KOPT-K1 (cell line): ENCODE results near the gene ITPR3.

ENCODE experiments used
- H3K27ac ChIP-seq: fragments of 200-600 bp; sonication (generic); 2 replicates; pipeline ENCODE4 v1.5.1; 2016; ENCODE audit warnings: antibody characterized with exemption, mild to moderate bottlenecking, low read depth, low read length; ENCODE audit not compliant: poor library complexity, severe bottlenecking
- H3K36me3 ChIP-seq: fragments of 200-600 bp; sonication (generic); 2 replicates; pipeline ENCODE4 v1.5.1; 2017; ENCODE audit warnings: antibody characterized with exemption, mild to moderate bottlenecking, low read length, moderate library complexity; ENCODE audit not compliant: insufficient read depth
- H3K9me3 ChIP-seq: fragments of 200-600 bp; sonication (generic); 2 replicates; pipeline ENCODE4 v1.5.1; 2017; ENCODE audit warnings: antibody characterized with exemption, low read length, mild to moderate bottlenecking; ENCODE audit not compliant: insufficient read depth, poor library complexity, severe bottlenecking

The ITPR3 gene

GRCh38 chr6:33732385-33732784 is 111.3 kb downstream of the ITPR3 start:
- Histone ChIP-seq H3K9me3 (no peaks in the 10 kb centered on the region), H3K27ac (no peak overlapping the region), H3K36me3 (no peaks in the 10 kb centered on the region)

GRCh38 chr6:33732817-33733708 is 111.9 kb downstream of the ITPR3 start:
- H3K9me3 ChIP-seq = no peaks in the 10 kb centered on the region
- no peak overlapping the region for H3K27ac ChIP-seq
- H3K36me3 ChIP-seq = no peaks in the 10 kb centered on the region

DNA sequence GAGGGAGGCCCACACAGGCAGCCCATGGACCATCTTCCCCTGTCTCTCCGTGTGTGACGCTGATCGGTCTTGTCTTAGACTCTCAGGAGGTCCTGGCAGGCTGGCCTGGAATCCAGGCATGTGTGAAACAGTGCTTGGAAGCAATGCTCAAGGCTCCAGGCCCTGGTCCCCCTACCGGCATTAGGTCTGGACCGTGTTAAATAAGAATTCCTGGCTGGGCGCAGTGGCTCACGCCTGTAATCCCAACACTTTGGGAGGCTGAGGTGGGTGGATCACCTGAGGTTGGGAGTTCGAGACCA is 112.5 kb downstream of the ITPR3 start:
- no peak overlapping the region for H3K27ac ChIP-seq
- H3K9me3 ChIP-seq = no peaks in the 10 kb centered on the region
- no peaks in the 10 kb centered on the region for H3K36me3 ChIP-seq

- Histone ChIP-seq H3K9me3 (no peaks in the 10 kb centered on the region), H3K36me3 (no peaks in the 10 kb centered on the region), H3K27ac (no peak overlapping the region)
Measured at GRCh38 chr6:33735216-33735615, 114.1 kb downstream of the ITPR3 start.

DNA sequence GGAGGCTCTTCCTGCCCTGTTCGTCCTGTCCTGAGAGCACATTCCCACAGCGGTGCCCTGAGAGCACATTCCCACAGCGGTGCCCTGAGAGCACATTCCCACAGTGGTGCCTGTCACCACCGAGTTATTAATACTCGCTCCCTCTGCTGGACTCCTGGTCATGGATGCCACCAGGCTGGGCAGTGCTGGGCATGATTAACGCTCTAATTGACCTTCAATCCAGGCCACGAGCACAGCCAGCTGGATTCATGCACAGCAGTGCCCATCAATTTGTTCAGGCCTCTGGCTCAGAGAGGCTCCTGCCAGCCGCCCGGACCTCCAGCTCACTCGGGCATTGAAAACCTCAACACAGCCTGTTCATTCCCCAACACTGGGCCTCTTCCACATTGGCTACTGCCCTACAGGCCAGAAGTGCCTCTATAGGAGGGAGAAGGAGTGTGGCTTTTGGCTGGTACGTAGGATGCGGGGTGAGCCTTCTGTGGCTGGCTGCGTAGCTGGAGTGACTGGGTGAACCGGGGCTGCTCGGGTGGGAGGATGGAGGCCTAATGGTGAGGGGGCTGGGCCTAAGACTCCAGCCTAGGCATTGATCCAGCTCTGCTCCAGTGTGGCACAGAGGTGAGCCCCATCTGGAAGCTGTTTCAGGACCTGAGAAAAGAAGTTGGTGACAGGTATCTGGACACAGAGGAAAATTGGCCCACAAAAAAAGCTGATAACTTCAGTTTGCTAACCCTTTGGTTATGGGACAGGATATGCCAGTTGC is 116.3 kb downstream of the ITPR3 start:
- Histone ChIP-seq H3K9me3 (no peaks in the 10 kb centered on the region), H3K36me3 (no peaks in the 10 kb centered on the region), H3K27ac (no peak overlapping the region)

DNA sequence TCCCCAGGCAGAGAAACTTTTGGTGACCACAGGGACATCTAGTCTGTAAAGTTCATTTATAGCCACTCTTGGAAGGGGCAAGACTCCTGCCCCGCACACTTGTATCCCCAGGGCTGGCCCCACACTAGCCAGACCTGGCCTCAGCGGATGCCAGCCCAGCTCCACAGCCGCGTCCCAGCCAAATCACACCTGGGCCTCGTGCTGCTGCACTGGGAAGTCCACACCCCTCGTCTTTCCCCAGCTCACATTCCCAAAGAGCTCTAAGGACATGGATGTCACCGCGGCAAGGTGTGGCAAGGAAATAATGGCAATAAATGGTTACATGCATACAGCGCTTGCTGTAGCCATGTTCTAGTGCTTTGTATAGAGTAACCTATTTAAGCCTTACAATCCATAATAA is 117.0 kb downstream of the ITPR3 start:
- no peaks in the 10 kb centered on the region for H3K9me3 ChIP-seq
- H3K27ac ChIP-seq = no peak overlapping the region
- no peaks in the 10 kb centered on the region for H3K36me3 ChIP-seq

- Histone ChIP-seq H3K27ac (no peak overlapping the region), H3K36me3 (no peaks in the 10 kb centered on the region), H3K9me3 (no peaks in the 10 kb centered on the region)
Measured at GRCh38 chr6:33738879-33739278, 117.8 kb downstream of the ITPR3 start.

GRCh38 chr6:33739571-33739970 is 118.4 kb downstream of the ITPR3 start:
- no peaks in the 10 kb centered on the region for H3K36me3 ChIP-seq
- H3K9me3 ChIP-seq = no peaks in the 10 kb centered on the region
- no peak overlapping the region for H3K27ac ChIP-seq

DNA sequence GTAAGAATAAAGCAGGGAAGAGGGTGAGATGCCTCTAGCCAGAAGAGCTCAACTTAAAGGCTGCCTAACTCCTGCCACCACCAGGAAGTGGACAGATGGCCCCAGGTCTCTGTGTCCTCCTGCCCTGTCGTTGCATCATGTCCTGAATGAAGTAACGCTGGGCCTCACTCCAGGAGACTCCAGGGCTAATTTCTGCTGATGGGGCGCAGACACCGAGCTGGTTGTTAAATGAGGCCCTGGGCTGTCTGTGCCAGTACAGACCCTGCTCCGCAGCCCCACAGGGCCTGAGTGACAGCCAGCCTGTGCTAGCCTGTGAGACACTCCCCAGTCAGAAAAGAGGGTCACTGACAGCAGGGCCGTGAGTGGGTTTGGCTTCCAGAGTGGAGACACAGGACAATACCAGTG is 119.1 kb downstream of the ITPR3 start:
- no peak overlapping the region for H3K27ac ChIP-seq
- H3K9me3 ChIP-seq = no peaks in the 10 kb centered on the region
- H3K36me3 ChIP-seq = no peaks in the 10 kb centered on the region

DNA sequence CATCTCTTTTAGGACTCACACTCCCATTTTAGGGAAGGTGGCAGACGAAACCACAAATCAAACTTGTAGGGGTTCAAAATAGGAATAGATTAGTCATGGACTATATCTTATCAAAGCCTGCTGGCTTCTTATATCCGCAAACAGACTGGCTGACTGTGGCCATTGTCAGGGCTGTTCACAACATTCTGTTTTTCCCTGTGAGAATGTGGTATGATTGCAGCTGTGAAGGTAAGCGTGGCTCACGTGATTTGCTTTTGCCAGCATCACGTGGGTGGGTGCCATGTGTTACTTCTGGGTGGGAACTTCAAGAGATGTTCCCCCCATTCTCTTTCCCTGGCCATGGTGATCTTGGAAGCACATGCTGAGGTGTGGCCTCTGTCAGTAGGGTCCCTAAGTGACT is 119.7 kb downstream of the ITPR3 start:
- H3K27ac ChIP-seq = no peak overlapping the region
- H3K36me3 ChIP-seq = no peaks in the 10 kb centered on the region
- no peaks in the 10 kb centered on the region for H3K9me3 ChIP-seq

- H3K36me3 ChIP-seq = no peaks in the 10 kb centered on the region
- no peaks in the 10 kb centered on the region for H3K9me3 ChIP-seq
- no peak overlapping the region for H3K27ac ChIP-seq
Measured at GRCh38 chr6:33742092-33742491, 121.0 kb downstream of the ITPR3 start.

- Histone ChIP-seq H3K9me3 (no peaks in the 10 kb centered on the region), H3K27ac (no peak overlapping the region), H3K36me3 (no peaks in the 10 kb centered on the region)
Measured at GRCh38 chr6:33742837-33743236, 121.7 kb downstream of the ITPR3 start.

DNA sequence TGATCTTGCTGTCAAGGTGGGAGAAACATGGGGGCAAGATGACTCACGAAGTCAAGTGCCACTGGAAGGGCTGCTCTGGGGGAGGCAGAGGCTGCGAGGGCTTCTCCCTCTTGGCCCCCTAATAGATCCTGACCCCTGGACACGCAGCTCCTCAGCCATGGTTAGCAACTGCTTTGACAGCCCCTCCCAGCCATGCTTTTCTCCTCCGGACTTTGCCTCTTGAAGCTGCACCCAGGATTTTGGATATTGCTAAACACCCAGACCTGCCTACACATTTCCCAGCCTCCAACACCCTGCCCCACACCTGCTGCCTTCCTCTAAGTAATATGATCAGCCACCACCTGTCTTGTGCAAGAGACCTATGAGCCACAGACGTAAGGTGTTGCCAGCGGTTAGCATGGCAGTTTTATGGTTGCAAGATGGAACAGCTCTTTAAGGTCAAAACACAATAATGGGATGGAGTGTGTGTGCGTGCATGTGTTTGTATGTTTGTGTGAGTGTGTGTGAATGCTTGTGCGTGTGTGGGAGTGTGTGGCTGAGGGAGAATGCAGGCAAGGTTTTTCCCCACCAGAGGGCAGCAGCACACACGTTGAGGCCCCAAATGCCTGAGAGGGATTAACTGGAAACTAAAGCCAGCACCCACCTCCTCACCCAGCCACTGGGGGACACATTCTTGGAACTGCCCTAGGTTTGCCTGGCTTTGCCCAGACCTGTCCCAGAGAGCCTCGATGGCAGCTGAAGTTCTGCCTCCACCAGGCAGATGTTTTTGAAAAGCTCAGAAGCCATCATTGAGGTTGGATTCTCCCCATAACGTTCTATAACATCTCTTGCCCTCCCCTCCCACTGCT is 123.1 kb downstream of the ITPR3 start:
- H3K36me3 ChIP-seq = no peaks in the 10 kb centered on the region
- H3K27ac ChIP-seq = no peak overlapping the region
- H3K9me3 ChIP-seq = no peaks in the 10 kb centered on the region

GRCh38 chr6:33744895-33745546 is 123.9 kb downstream of the ITPR3 start:
- Histone ChIP-seq H3K27ac (no peak overlapping the region), H3K36me3 (no peaks in the 10 kb centered on the region), H3K9me3 (no peaks in the 10 kb centered on the region)

- Histone ChIP-seq H3K27ac (no peak overlapping the region), H3K36me3 (no peaks in the 10 kb centered on the region)
Measured at GRCh38 chr6:33745548-33745947, 124.4 kb downstream of the ITPR3 start.

More at GRCh38 chr6:33745548-33745947, 124.4 kb downstream of the ITPR3 start:
- no peaks in the 10 kb centered on the region for H3K9me3 ChIP-seq
